ENCODE data around the gene CCNK. TPM values are rescaled to one million over a fixed set of nuclear protein-coding genes. Genes with fewer than 3 reads are reported as not detected.
A peak's percentile ranks its signal among the peaks of the same experiment; 100 is the strongest.

The CCNK gene
- total RNA-seq, 4 donors from 2014 or later = 17.4 to 43.2 (median 34.4) TPM

DNA sequence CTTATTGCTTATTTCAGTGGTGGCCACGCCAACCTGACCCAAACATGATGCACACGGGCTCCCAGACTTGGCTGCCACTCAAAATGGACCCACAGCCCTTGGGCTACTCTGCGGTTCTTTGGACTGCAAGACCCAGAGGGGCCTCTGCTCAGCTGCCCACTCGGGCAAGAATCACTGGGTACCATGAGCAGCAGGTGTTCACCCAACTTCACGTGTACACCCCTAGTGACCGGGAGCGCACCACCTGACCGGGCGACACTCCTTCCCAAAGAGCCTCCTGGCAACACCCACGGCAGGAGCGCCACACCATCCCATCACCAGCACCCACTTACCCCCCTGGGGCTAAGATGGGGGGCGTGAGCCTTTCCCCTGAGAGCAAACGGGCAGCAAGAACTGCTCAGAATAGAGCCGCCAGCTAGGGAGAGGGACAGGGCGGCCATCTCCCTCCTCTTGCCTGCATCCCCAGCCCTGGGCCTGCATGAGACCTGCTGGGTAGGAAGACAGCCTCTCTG, 32.0 kb downstream of the CCNK start:
- Histone ChIP-seq H3K9me3 (no peaks in the 10 kb centered on the region), H3K4me3 (no peak overlapping the region), H3K27ac (no peak overlapping the region), H3K4me1 (no peaks in the 10 kb centered on the region), H3K36me3 (no peaks in the 10 kb centered on the region), H3K27me3 (no peaks in the 10 kb centered on the region)
- TF ChIP-seq, protein P1, sequence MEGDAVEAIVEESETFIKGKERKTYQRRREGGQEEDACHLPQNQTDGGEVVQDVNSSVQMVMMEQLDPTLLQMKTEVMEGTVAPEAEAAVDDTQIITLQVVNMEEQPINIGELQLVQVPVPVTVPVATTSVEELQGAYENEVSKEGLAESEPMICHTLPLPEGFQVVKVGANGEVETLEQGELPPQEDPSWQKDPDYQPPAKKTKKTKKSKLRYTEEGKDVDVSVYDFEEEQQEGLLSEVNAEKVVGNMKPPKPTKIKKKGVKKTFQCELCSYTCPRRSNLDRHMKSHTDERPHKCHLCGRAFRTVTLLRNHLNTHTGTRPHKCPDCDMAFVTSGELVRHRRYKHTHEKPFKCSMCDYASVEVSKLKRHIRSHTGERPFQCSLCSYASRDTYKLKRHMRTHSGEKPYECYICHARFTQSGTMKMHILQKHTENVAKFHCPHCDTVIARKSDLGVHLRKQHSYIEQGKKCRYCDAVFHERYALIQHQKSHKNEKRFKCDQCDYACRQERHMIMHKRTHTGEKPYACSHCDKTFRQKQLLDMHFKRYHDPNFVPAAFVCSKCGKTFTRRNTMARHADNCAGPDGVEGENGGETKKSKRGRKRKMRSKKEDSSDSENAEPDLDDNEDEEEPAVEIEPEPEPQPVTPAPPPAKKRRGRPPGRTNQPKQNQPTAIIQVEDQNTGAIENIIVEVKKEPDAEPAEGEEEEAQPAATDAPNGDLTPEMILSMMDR (IDR thresholded peaks at IDR 0.05) = no peak
- no peak for TF ChIP-seq POLR2A (IDR thresholded peaks at IDR 0.05)
- peak in 1 of 2 donors; percentile 16 for DNase-seq
- intact Hi-C loops (cut with DNase I; ENCODE audit: low total_unique reads) = no loop called here

- DNase-seq = no peak
- no peaks in the 10 kb centered on the region for H3K4me1 ChIP-seq
- no peaks in the 10 kb centered on the region for H3K27me3 ChIP-seq
- no peaks in the 10 kb centered on the region for H3K9me3 ChIP-seq
- no peak overlapping the region for H3K27ac ChIP-seq
- H3K4me3 ChIP-seq = no peak overlapping the region
- intact Hi-C loops (cut with DNase I; ENCODE audit: low total_unique reads) = no loop called here
- TF ChIP-seq, protein P1 (IDR thresholded peaks at IDR 0.05) = no peak
- no peak for TF ChIP-seq POLR2A (IDR thresholded peaks at IDR 0.05)
- no peaks in the 10 kb centered on the region for H3K36me3 ChIP-seq
Observed at GRCh38 chr14:99513946-99514551, 32.8 kb downstream of the CCNK start.

- no peak overlapping the region for H3K27ac ChIP-seq
- H3K36me3 ChIP-seq = no peaks in the 10 kb centered on the region
Observed at GRCh38 chr14:99514552-99515300, 33.5 kb downstream of the CCNK start.

GRCh38 chr14:99515301-99516155, 34.3 kb downstream of the CCNK start:
- TF ChIP-seq POLR2A (IDR thresholded peaks at IDR 0.05) = no peak
- TF ChIP-seq, protein P1 (IDR thresholded peaks at IDR 0.05) = no peak
- Histone ChIP-seq H3K27me3 (no peaks in the 10 kb centered on the region), H3K4me3 (no peak overlapping the region), H3K9me3 (no peaks in the 10 kb centered on the region), H3K4me1 (no peaks in the 10 kb centered on the region), H3K36me3 (no peaks in the 10 kb centered on the region), H3K27ac (no peak overlapping the region)
- no peak for DNase-seq
- intact Hi-C loops (cut with DNase I; ENCODE audit: low total_unique reads) = no loop called here

More at GRCh38 chr14:99514552-99515300, 33.5 kb downstream of the CCNK start:
- no peak overlapping the region for H3K4me3 ChIP-seq
- no peaks in the 10 kb centered on the region for H3K4me1 ChIP-seq
- no peaks in the 10 kb centered on the region for H3K27me3 ChIP-seq
- intact Hi-C loops (cut with DNase I; ENCODE audit: low total_unique reads) = no loop called here
- DNase-seq = no peak
- no peak for TF ChIP-seq POLR2A (IDR thresholded peaks at IDR 0.05)
- TF ChIP-seq, protein P1 (IDR thresholded peaks at IDR 0.05) = no peak
- H3K9me3 ChIP-seq = no peaks in the 10 kb centered on the region

Data from uterus (tissue), 4 donors.